ENCODE results near the gene PLEKHB1.

PLEKHB1 gene

DNA sequence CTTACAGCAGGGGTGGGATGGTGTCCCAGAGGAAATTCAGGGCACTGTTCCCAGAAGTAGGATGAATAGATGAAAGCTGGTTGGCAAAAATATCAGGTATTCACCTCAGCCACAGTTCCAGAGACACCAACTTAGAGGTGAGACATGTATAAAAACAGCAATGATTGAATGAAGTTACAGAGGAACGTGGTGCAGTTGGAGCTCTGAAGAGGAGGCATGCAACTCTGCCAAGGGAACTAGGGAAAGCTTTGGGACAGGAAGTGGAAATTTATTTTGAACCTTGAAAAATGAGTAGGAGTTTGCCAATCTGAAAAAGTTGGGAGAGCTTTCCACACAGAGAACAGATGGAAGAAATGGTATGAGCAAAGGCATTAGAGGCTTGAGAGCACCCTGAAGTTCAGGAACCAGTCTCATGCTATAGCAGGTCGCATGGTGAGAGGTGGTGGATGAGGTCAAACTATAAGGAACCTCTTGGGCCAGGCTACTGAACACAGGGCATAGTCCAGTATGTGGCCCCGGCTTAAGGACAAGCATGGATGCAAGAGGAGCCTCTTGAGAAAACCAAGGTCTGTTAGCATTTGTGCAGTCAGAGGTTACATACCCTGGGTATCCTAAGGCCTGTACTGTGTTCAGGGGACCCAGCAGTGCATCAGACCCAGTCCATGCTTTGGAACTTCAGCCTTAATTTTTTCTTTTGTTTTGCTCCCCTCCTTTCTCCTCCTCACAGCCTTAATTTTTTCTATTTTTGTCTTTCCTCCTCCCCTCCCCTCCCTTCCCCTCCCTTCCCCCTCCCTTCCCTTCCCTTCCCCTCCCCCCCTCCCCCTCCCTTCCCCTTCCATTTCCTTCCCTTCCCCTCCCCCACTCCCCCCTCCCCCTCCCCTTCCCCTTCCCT is 17.5 kb downstream of the PLEKHB1 start:
- Histone ChIP-seq H4K20me1 (ENCODE audit: insufficient read depth) (no peaks in the 10 kb centered on the region), H3K27me3 (ENCODE audit: insufficient read depth, low read depth) (no peaks in the 10 kb centered on the region), H3K36me3 (ENCODE audit: insufficient read depth) (no peaks in the 10 kb centered on the region), H3K4me1 (ENCODE audit: low read depth, poor library complexity, severe bottlenecking) (peaks cover 6% of the 10 kb centered on the region), H3K27ac (no peak overlapping the region), H3K4me3 (IDR thresholded peaks at IDR 0.05; ENCODE audit: insufficient read depth, low read depth, low read length) (no peak overlapping the region), H3K4me2 (no peak overlapping the region), H3K9ac (no peak overlapping the region), H3K79me2 (ENCODE audit: insufficient read depth, low read depth) (no peaks in the 10 kb centered on the region), H2AFZ (ENCODE audit: low read depth) (no peak overlapping the region)
- TF ChIP-seq, protein P1, sequence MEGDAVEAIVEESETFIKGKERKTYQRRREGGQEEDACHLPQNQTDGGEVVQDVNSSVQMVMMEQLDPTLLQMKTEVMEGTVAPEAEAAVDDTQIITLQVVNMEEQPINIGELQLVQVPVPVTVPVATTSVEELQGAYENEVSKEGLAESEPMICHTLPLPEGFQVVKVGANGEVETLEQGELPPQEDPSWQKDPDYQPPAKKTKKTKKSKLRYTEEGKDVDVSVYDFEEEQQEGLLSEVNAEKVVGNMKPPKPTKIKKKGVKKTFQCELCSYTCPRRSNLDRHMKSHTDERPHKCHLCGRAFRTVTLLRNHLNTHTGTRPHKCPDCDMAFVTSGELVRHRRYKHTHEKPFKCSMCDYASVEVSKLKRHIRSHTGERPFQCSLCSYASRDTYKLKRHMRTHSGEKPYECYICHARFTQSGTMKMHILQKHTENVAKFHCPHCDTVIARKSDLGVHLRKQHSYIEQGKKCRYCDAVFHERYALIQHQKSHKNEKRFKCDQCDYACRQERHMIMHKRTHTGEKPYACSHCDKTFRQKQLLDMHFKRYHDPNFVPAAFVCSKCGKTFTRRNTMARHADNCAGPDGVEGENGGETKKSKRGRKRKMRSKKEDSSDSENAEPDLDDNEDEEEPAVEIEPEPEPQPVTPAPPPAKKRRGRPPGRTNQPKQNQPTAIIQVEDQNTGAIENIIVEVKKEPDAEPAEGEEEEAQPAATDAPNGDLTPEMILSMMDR (conservative IDR thresholded peaks at IDR 0.05; ENCODE audit: low read depth, low read length), result no peak

DNA sequence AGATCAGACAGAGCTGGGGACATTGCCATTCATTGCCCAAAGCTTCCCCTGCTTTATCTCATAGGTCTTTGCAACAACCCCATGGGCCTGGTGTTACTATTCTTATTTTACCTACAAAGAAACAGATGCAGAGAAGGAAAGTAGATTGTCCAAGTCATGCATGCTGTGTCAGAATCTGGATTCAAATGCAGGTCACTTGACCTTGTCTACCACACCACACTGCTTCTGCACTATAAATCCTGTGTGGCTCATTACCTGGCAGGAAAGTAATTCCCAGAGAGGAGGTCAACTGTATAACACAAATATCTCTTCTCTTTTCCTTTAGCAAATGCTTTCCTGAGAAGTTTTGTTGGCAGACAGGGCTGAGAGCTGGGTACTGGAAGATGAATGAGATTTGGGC is 18.5 kb downstream of the PLEKHB1 start:
- peaks cover 6% of the 10 kb centered on the region for H3K4me1 ChIP-seq (ENCODE audit: low read depth, poor library complexity, severe bottlenecking)
- H3K4me2 ChIP-seq, result no peak overlapping the region
- no peaks in the 10 kb centered on the region for H3K36me3 ChIP-seq (ENCODE audit: insufficient read depth)
- H3K27me3 ChIP-seq (ENCODE audit: insufficient read depth, low read depth), result no peaks in the 10 kb centered on the region
- no peak overlapping the region for H2AFZ ChIP-seq (ENCODE audit: low read depth)
- H3K79me2 ChIP-seq (ENCODE audit: insufficient read depth, low read depth), result no peaks in the 10 kb centered on the region
- no peaks in the 10 kb centered on the region for H4K20me1 ChIP-seq (ENCODE audit: insufficient read depth)
- TF ChIP-seq, protein P1 (conservative IDR thresholded peaks at IDR 0.05; ENCODE audit: low read depth, low read length), result no peak
- H3K27ac ChIP-seq, result no peak overlapping the region
- H3K9ac ChIP-seq, result no peak overlapping the region
- no peak overlapping the region for H3K4me3 ChIP-seq (IDR thresholded peaks at IDR 0.05; ENCODE audit: insufficient read depth, low read depth, low read length)

DNA sequence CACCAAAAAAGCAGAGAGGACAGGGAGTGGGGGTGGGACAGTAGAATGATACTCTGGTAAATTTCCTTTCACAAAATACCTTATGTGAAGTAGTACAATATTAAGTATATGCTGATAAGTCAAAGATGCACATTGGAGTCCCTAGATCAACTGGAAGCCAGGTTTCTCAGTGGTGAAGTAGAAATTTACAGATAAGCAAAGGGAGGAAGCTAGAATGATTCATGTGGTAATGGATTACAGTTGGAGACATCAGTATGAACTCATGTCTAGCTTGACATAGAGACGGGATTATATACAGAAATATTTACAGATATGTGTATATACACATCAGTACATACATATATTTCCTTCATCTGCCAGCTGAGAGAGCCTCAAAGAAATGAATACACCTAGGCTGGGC is 21.5 kb downstream of the PLEKHB1 start:
- no peaks in the 10 kb centered on the region for H3K27me3 ChIP-seq (ENCODE audit: insufficient read depth, low read depth)
- no peaks in the 10 kb centered on the region for H4K20me1 ChIP-seq (ENCODE audit: insufficient read depth)
- H3K79me2 ChIP-seq (ENCODE audit: insufficient read depth, low read depth), result no peaks in the 10 kb centered on the region
- no peak overlapping the region for H2AFZ ChIP-seq (ENCODE audit: low read depth)
- H3K4me2 ChIP-seq, result no peak overlapping the region
- TF ChIP-seq, protein P1 (conservative IDR thresholded peaks at IDR 0.05; ENCODE audit: low read depth, low read length), result no peak
- no peak overlapping the region for H3K4me3 ChIP-seq (IDR thresholded peaks at IDR 0.05; ENCODE audit: insufficient read depth, low read depth, low read length)
- no peaks in the 10 kb centered on the region for H3K36me3 ChIP-seq (ENCODE audit: insufficient read depth)
- H3K27ac ChIP-seq, result no peak overlapping the region
- no peak overlapping the region for H3K9ac ChIP-seq
- no peaks in the 10 kb centered on the region for H3K4me1 ChIP-seq (ENCODE audit: low read depth, poor library complexity, severe bottlenecking)

DNA sequence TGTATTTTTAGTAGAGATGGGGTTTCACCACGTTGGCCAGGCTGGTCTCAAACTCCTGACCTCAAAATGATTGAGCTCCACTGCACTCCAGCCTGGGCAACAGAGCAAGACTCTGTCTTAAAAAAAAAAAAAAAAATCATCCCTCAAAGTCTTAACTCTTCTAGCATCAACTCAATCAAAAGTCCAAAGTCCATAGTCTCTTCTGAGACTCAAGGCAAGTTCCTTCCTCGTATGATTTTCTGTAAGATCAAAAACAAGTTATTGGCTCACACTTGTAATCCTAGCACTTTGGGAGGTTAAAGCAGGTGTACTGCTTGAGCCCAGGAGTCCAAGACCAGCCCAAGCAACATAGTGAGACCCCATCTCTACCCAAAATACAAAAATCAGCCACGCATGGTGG is 24.4 kb downstream of the PLEKHB1 start:
- no peak overlapping the region for H3K4me3 ChIP-seq (IDR thresholded peaks at IDR 0.05; ENCODE audit: insufficient read depth, low read depth, low read length)
- H3K4me1 ChIP-seq (ENCODE audit: low read depth, poor library complexity, severe bottlenecking), result no peaks in the 10 kb centered on the region
- no peak overlapping the region for H2AFZ ChIP-seq (ENCODE audit: low read depth)
- TF ChIP-seq, protein P1 (conservative IDR thresholded peaks at IDR 0.05; ENCODE audit: low read depth, low read length), result no peak
- no peaks in the 10 kb centered on the region for H4K20me1 ChIP-seq (ENCODE audit: insufficient read depth)
- H3K9ac ChIP-seq, result no peak overlapping the region
- H3K4me2 ChIP-seq, result no peak overlapping the region
- no peaks in the 10 kb centered on the region for H3K36me3 ChIP-seq (ENCODE audit: insufficient read depth)
- no peaks in the 10 kb centered on the region for H3K79me2 ChIP-seq (ENCODE audit: insufficient read depth, low read depth)
- no peak overlapping the region for H3K27ac ChIP-seq
- H3K27me3 ChIP-seq (ENCODE audit: insufficient read depth, low read depth), result no peaks in the 10 kb centered on the region

Data from KMS-11 (cell line).